Small intestine (tissue), 7 donors: Measurements from ENCODE around the gene USP13. TPM values are rescaled to one million over a fixed set of nuclear protein-coding genes. Genes with fewer than 3 reads are reported as not detected.
A peak's percentile ranks its signal among the peaks of the same experiment; 100 is the strongest.

Source experiments
- DNase-seq, 2 donors: peaks; one replicate each; pipeline versions ENCODE4 v3.0.0 to v3.0.0-alpha.2; 2013
- FAIRE-seq: peaks from 2 replicates; lab custom pipeline; 2012; peaks lifted over from hg19 to GRCh38; lab: Jason Lieb, UNC
- H3K27ac ChIP-seq, 3 donors: one replicate each; pipeline ENCODE4 v1.5.1; 2013; ENCODE audit warnings: low read length in 2 of 3, mild to moderate bottlenecking in 2 of 3, control low read depth in 1 of 3, inconsistent platforms in 1 of 3, low read depth in 1 of 3, moderate library complexity in 1 of 3
- H3K27me3 ChIP-seq, 3 donors: one replicate each; pipeline ENCODE4 v1.6.1; 2013; ENCODE audit warnings: low read length in 3 of 3, inconsistent platforms in 1 of 3; ENCODE audit not compliant: control insufficient read depth in 3 of 3, insufficient read depth in 3 of 3
- H3K36me3 ChIP-seq, 3 donors: one replicate each; pipeline ENCODE4 v1.6.1; 2013; ENCODE audit warnings: low read length in 3 of 3, inconsistent platforms in 1 of 3, low read depth in 1 of 3, mild to moderate bottlenecking in 1 of 3, moderate library complexity in 1 of 3; ENCODE audit not compliant: control insufficient read depth in 3 of 3, insufficient read depth in 2 of 3
- H3K4me1 ChIP-seq, 3 donors: one replicate each; pipeline ENCODE4 v1.6.1; 2013; ENCODE audit warnings: low read length in 2 of 3, inconsistent platforms in 1 of 3, low read depth in 1 of 3, mild to moderate bottlenecking in 1 of 3, moderate library complexity in 1 of 3; ENCODE audit not compliant: control insufficient read depth in 3 of 3, insufficient read depth in 2 of 3
- H3K4me3 ChIP-seq, 3 donors: one replicate each; pipeline ENCODE4 v1.5.1; 2013; ENCODE audit warnings: low read length in 3 of 3, control low read depth in 1 of 3, inconsistent platforms in 1 of 3, low read depth in 1 of 3, mild to moderate bottlenecking in 1 of 3, moderate library complexity in 1 of 3
- H3K9me3 ChIP-seq, 2 donors: one replicate each; pipeline ENCODE4 v1.6.1; 2013; ENCODE audit warnings: low read depth in 1 of 2, low read length in 1 of 2; ENCODE audit not compliant: control insufficient read depth in 2 of 2, insufficient read depth in 1 of 2
- WGBS, 3 donors: extraction: QIAGEN DNeasy Blood & Tissue Kit; methylation state at CpG; one replicate each; pipeline ENCODE4 v1.1.7; 2013; 5-methylcytosine and 5-hydroxymethylcytosine counted together
- polyA plus RNA-seq, 4 donors: library from polyadenylated mRNA; stranded (reverse) in 3 of 4; unstranded in 1 of 4; fragments of 200-250 nt in 3 of 4; fragments of 120-200 nt in 1 of 4; gene quantifications; one replicate each; pipeline versions ENCODE4 v1.2.1 to v1.2.3, GENCODE V29; 2013
- donor health status: healthy with polysubstance abuse.
- donor health status: control.
- donor health status: control.
- donor health status: Bipolar disorder and iron deficiency.
- donor health status: healthy.

The USP13 gene
- polyA plus RNA-seq, 4 donors = 0.22 to 4.2 (median 1.8) TPM

GRCh38 chr3:179697736-179698332 is 45.0 kb downstream of the USP13 start:
- Histone ChIP-seq H3K27ac (no peak overlapping the region), H3K4me3 (no peak overlapping the region), H3K9me3 (no peaks in the 10 kb centered on the region), H3K36me3 (no peaks in the 10 kb centered on the region), H3K4me1 (no peaks in the 10 kb centered on the region), H3K27me3 (no peaks in the 10 kb centered on the region)
- FAIRE-seq (no peak), DNase-seq (no peak)
- 88 to 93% (median 91%) methylated on average over 2 of the region's 2 CpGs for WGBS, 3 donors

- no peak overlapping the region for H3K27ac ChIP-seq
- FAIRE-seq (no peak), DNase-seq (no peak)
- H3K27me3 ChIP-seq = no peaks in the 10 kb centered on the region
- no peaks in the 10 kb centered on the region for H3K36me3 ChIP-seq
- 90 to 97% (median 90%) methylated on average over 4 of the region's 4 CpGs for WGBS, 3 donors
- no peaks in the 10 kb centered on the region for H3K9me3 ChIP-seq
- H3K4me1 ChIP-seq = no peaks in the 10 kb centered on the region
- H3K4me3 ChIP-seq = no peak overlapping the region
Measured at GRCh38 chr3:179700716-179701115, 47.9 kb downstream of the USP13 start.

GRCh38 chr3:179701176-179701827 is 48.5 kb downstream of the USP13 start:
- no peaks in the 10 kb centered on the region for H3K36me3 ChIP-seq
- no peak for FAIRE-seq
- whole genome bisulfite sequencing, 3 donors = 89 to 97% (median 92%) methylated on average over 12 of the region's 12 CpGs

GRCh38 chr3:179702271-179702947 is 49.6 kb downstream of the USP13 start:
- 92 to 96% (median 95%) methylated on average over 2 to 6 of the region's 6 CpGs for WGBS, 3 donors
- Histone ChIP-seq H3K36me3 (peaks cover 0 to 3% (median 0%) of the 10 kb centered on the region in 3 donors), H3K27ac (no peak overlapping the region), H3K9me3 (no peaks in the 10 kb centered on the region), H3K4me3 (no peak overlapping the region), H3K4me1 (no peaks in the 10 kb centered on the region), H3K27me3 (no peaks in the 10 kb centered on the region)
- DNase-seq (no peak), FAIRE-seq (no peak)

More at GRCh38 chr3:179701176-179701827, 48.5 kb downstream of the USP13 start:
- H3K4me3 ChIP-seq = no peak overlapping the region
- H3K9me3 ChIP-seq = no peaks in the 10 kb centered on the region
- no peak overlapping the region for H3K27ac ChIP-seq
- H3K4me1 ChIP-seq = no peaks in the 10 kb centered on the region
- no peak for DNase-seq
- no peaks in the 10 kb centered on the region for H3K27me3 ChIP-seq

- no peaks in the 10 kb centered on the region for H3K27me3 ChIP-seq
- H3K27ac ChIP-seq = no peak overlapping the region
- no peaks in the 10 kb centered on the region for H3K4me1 ChIP-seq
- H3K4me3 ChIP-seq = no peak overlapping the region
- no peaks in the 10 kb centered on the region for H3K9me3 ChIP-seq
- FAIRE-seq (no peak), DNase-seq (no peak)
- peaks cover 0 to 8% (median 0%) of the 10 kb centered on the region in 3 donors for H3K36me3 ChIP-seq
- WGBS, 3 donors = 79 to 96% (median 95%) methylated on average over 3 of the region's 3 CpGs
Measured at GRCh38 chr3:179703816-179704215, 51.0 kb downstream of the USP13 start.

GRCh38 chr3:179706233-179706632 is 53.4 kb downstream of the USP13 start:
- peaks cover 0 to 9% (median 0%) of the 10 kb centered on the region in 3 donors for H3K36me3 ChIP-seq
- H3K27me3 ChIP-seq = no peaks in the 10 kb centered on the region
- 86 to 100% (median 87%) methylated on average over 1 of the region's 1 CpG for WGBS, 3 donors
- no peak overlapping the region for H3K4me3 ChIP-seq
- no peaks in the 10 kb centered on the region for H3K9me3 ChIP-seq
- no peak overlapping the region for H3K27ac ChIP-seq
- H3K4me1 ChIP-seq = no peaks in the 10 kb centered on the region
- DNase-seq (no peak), FAIRE-seq (no peak)

GRCh38 chr3:179710079-179710478 is 57.2 kb downstream of the USP13 start:
- Histone ChIP-seq H3K4me1 (no peaks in the 10 kb centered on the region), H3K36me3 (peaks cover 0 to 9% (median 0%) of the 10 kb centered on the region in 3 donors), H3K9me3 (no peaks in the 10 kb centered on the region), H3K27ac (no peak overlapping the region), H3K4me3 (no peak overlapping the region), H3K27me3 (no peaks in the 10 kb centered on the region)
- 86 to 95% (median 91%) methylated on average over 5 of the region's 5 CpGs for WGBS, 3 donors
- no peak for DNase-seq
- FAIRE-seq = no peak

- Histone ChIP-seq H3K9me3 (no peaks in the 10 kb centered on the region), H3K27me3 (no peaks in the 10 kb centered on the region), H3K4me3 (no peak overlapping the region), H3K27ac (peak overlapping the region in 1 of 3 donors; percentile 21), H3K4me1 (no peaks in the 10 kb centered on the region), H3K36me3 (peaks cover 0 to 3% (median 0%) of the 10 kb centered on the region in 3 donors)
- 85 to 90% (median 90%) methylated on average over 6 of the region's 6 CpGs for WGBS, 3 donors
- no peak for DNase-seq
- no peak for FAIRE-seq
Measured at GRCh38 chr3:179713643-179714090, 60.8 kb downstream of the USP13 start.
